Heart right ventricle (tissue), 16 donors: Measurements from ENCODE around the gene PDCD2L. TPM values are rescaled to one million over a fixed set of nuclear protein-coding genes. Genes with fewer than 3 reads are reported as not detected.

Source experiments
- ATAC-seq, 8 donors: fragments of 200-7000 bp; cut with Tn5 transposase; one replicate each; pipeline ENCODE4 v1.9.1; 2020; ENCODE audit warnings: mild to moderate bottlenecking in 8 of 8, moderate library complexity in 8 of 8, moderate number of reproducible peaks in 1 of 8
- DNase-seq, 2 donors: peaks; one replicate each; pipeline ENCODE4 v3.0.0-alpha.2; 2020
- H3K27ac ChIP-seq, 10 donors: fragments of 200-600 bp; sonication (generic) in 2 of 10; one replicate each; pipeline versions ENCODE4 v1.5.0 to v1.8.0; 2020 to 2022; ENCODE audit warnings: mild to moderate bottlenecking in 3 of 10
- H3K27me3 ChIP-seq, 7 donors: fragments of 200-600 bp; one replicate each; pipeline ENCODE4 v1.8.0; 2021 to 2022; ENCODE audit warnings: mild to moderate bottlenecking in 2 of 7
- H3K36me3 ChIP-seq, 9 donors: fragments of 200-600 bp; sonication (generic) in 1 of 9; one replicate each; pipeline versions ENCODE4 v1.5.0 to v1.8.0; 2020 to 2022; ENCODE audit warnings: mild to moderate bottlenecking in 2 of 9
- H3K4me1 ChIP-seq, 9 donors: fragments of 200-600 bp; sonication (generic) in 1 of 9; one replicate each; pipeline versions ENCODE4 v1.5.0 to v1.8.0; 2020 to 2022; ENCODE audit warnings: mild to moderate bottlenecking in 4 of 9
- H3K4me3 ChIP-seq, 10 donors: fragments of 200-600 bp; sonication (generic) in 2 of 10; one replicate each; pipeline versions ENCODE4 v1.5.0 to v1.8.0; 2020 to 2022; ENCODE audit warnings: mild to moderate bottlenecking in 7 of 10, moderate library complexity in 2 of 10
- H3K9me3 ChIP-seq, 11 donors: fragments of 200-600 bp in 10 of 11; sonication (generic) in 2 of 11; one replicate each; pipeline versions ENCODE4 v1.5.0 to v1.8.0; 2013 to 2022; ENCODE audit warnings: mild to moderate bottlenecking in 2 of 11, control low read depth in 1 of 11, moderate library complexity in 1 of 11
- CTCF ChIP-seq, 9 donors: fragments of 200-600 bp; sonication (generic) in 2 of 9; IDR thresholded peaks; one replicate each; pipeline versions ENCODE4 v1.5.0 to v1.8.0; 2021 to 2022; ENCODE audit warnings: antibody characterized with exemption in 9 of 9, mild to moderate bottlenecking in 5 of 9, moderate library complexity in 1 of 9
- WGBS, 2 donors: extraction: QIAGEN DNeasy Blood & Tissue Kit; methylation state at CpG; one replicate each; pipeline ENCODE4 v1.1.7; 2013; ENCODE audit warnings: inconsistent platforms in 1 of 2; 5-methylcytosine and 5-hydroxymethylcytosine counted together
- intact Hi-C, 10 donors: fragments of 100-400 bp; cut with DNase I; formaldehyde crosslinking; loops; one replicate each; pipeline versions ENCODE4 v1.11.1 to v1.14.2; 2022
- polyA plus RNA-seq, 2 donors: library from polyadenylated mRNA; stranded (reverse); fragments of 200-250 nt; gene quantifications; one replicate each; pipeline ENCODE4 v1.2.3, GENCODE V29; 2013
- total RNA-seq, 10 donors: library from RNA; stranded (reverse); fragmentation: NEBNext Ultra II Directional in 3 of 10; extraction: Animal tissue kit (Norgen Biotek cat#: 25700) in 3 of 10; gene quantifications; one replicate each; pipeline versions ENCODE4 v1.2.1 to v1.2.4, GENCODE V29; 2021 to 2023
- donor health status: Arrhythmogenic right ventricular cardiomyopathy.
- donor health status: ischemic (EF 13 %, LVEDD 7.1; RV severe dilation, severe dysfunction).
- donor health status: healthy with polysubstance abuse.
- donor health status: DM: no; HTN: yes; CAD: no.
- donor health status: DM: no; HTN: no; CAD: no.
- donor health status: ischemic (EF 25% LVEDD 6.9; RV normal size, moderate dysfunction).
- donor health status: ischemic (EF 25% LVEDD 5.7; RV mildly dilated, moderate dysfunction).
- donor health status: healthy.
- donor health status: DM: yes; HTN: yes; CAD: no.
- donor health status: Ischemic cardiomyopathy.
- donor health status: ischemic (EF 35%, LVEDD 5.7; RV mildly dilated, moderate dysfunction).
- donor health status: nonischemic (EF 11% LVEDD 7.7; RV severe dilation, severe dysfunction).
- donor health status: DM: yes; HTN: yes; CAD: no.
- donor health status: PGD.
- donor health status: ischemic (EF 29% LVEDD 5.4; RV normal size, mild dysfunction).
- donor health status: nonischemic (EF 23%, LVEDD 6.1; RV moderate dilation, normal function).

PDCD2L gene
- total and polyA plus RNA-seq, 12 donors: 7.1 to 15.3 (median 9.3) TPM

- WGBS, 2 donors: 68 to 79% methylated on average over 8 of the region's 8 CpGs
- no peak overlapping the region for H3K27ac ChIP-seq
- peaks cover 0 to 12% (median 7%) of the 10 kb centered on the region in 9 donors for H3K4me1 ChIP-seq
- DNase-seq (no peak), ATAC-seq (no peak)
- no peaks in the 10 kb centered on the region for H3K9me3 ChIP-seq
- intact Hi-C loops: no loop called here
- peaks cover 2 to 100% (median 60%) of the 10 kb centered on the region in 9 donors for H3K36me3 ChIP-seq
- no peak overlapping the region for H3K4me3 ChIP-seq
- no peak for TF ChIP-seq CTCF (IDR thresholded peaks at IDR 0.05)
- H3K27me3 ChIP-seq: no peaks in the 10 kb centered on the region
These were observed 28.6 kb upstream of the PDCD2L start for GRCh38 chr19:34375598-34375997.

GRCh38 chr19:34380639-34381241 lies 23.5 kb upstream of the PDCD2L start:
- TF ChIP-seq CTCF (IDR thresholded peaks at IDR 0.05): no peak
- Histone ChIP-seq H3K9me3 (no peaks in the 10 kb centered on the region), H3K27me3 (no peaks in the 10 kb centered on the region), H3K4me1 (peaks cover 0 to 6% (median 0%) of the 10 kb centered on the region in 9 donors), H3K4me3 (no peak overlapping the region), H3K27ac (no peak overlapping the region), H3K36me3 (peaks cover 11 to 100% (median 79%) of the 10 kb centered on the region in 9 donors)
- ATAC-seq: peak in 1 of 8 donors; percentile 4
- 90 to 93% methylated on average over 5 of the region's 5 CpGs for WGBS, 2 donors
- intact Hi-C loops: no loop called here
- no peak for DNase-seq

GRCh38 chr19:34381399-34382251 lies 22.6 kb upstream of the PDCD2L start:
- no peak for TF ChIP-seq CTCF (IDR thresholded peaks at IDR 0.05)
- Histone ChIP-seq H3K27me3 (no peaks in the 10 kb centered on the region), H3K27ac (peak overlapping the region in 1 of 10 donors; percentile 34), H3K4me1 (peaks cover 0 to 6% (median 0%) of the 10 kb centered on the region in 9 donors), H3K9me3 (no peaks in the 10 kb centered on the region), H3K36me3 (peaks cover 8 to 100% (median 76%) of the 10 kb centered on the region in 9 donors), H3K4me3 (no peak overlapping the region)
- DNase-seq: no peak
- intact Hi-C loops: no loop called here
- WGBS, 2 donors: 87 to 92% methylated on average over 14 of the region's 14 CpGs
- ATAC-seq: peak in 3 of 8 donors; percentile 30 to 45 (median 32)

GRCh38 chr19:34382471-34382870 lies 21.7 kb upstream of the PDCD2L start:
- peaks cover 8 to 100% (median 80%) of the 10 kb centered on the region in 9 donors for H3K36me3 ChIP-seq
- 97% methylated on average over 4 of the region's 4 CpGs for WGBS, 2 donors
- intact Hi-C loops: no loop called here

More at GRCh38 chr19:34382471-34382870, 21.7 kb upstream of the PDCD2L start:
- Histone ChIP-seq H3K9me3 (no peaks in the 10 kb centered on the region), H3K4me1 (peaks cover 0 to 6% (median 0%) of the 10 kb centered on the region in 9 donors), H3K27me3 (no peaks in the 10 kb centered on the region), H3K27ac (no peak overlapping the region), H3K4me3 (no peak overlapping the region)
- DNase-seq (no peak), ATAC-seq (no peak)
- no peak for TF ChIP-seq CTCF (IDR thresholded peaks at IDR 0.05)
